Measurements from ENCODE around the gene TRIM63. TPM values are rescaled to one million over a fixed set of nuclear protein-coding genes. Genes with fewer than 3 reads are reported as not detected.

The TRIM63 gene
- total RNA-seq, 2 donors from 2014 or later: 0.68 TPM; not detected in 1

DNA sequence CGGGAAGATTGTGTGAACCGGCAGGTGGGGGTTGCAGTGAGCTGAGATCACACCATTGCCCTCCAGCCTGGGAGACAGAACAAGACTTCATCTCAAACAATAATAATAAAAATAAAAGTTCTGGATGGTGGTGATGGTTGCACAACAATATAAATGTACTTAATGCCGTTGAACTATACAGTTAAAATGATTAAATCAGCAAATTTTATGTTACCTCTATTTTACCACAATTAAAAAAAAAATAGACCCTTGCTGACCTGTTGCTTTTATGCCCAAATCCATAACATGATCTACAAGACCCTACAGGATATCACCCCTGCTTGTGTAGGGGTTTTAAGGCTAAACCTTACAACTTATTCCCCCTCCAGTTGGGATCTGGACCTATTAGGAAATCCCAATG, 32.4 kb upstream of the TRIM63 start:
- H3K27ac ChIP-seq: no peak overlapping the region
- no peaks in the 10 kb centered on the region for H3K27me3 ChIP-seq (replicated peaks; ENCODE audit: insufficient read depth)
- DNase-seq (ENCODE audit: low spot score): no peak
- no peak for TF ChIP-seq POLR2A (IDR thresholded peaks at IDR 0.05)
- no peak for TF ChIP-seq CTCF (IDR thresholded peaks at IDR 0.05)
- TF ChIP-seq POLR2AphosphoS5 (IDR thresholded peaks at IDR 0.05): no peak
- H3K9me3 ChIP-seq: no peaks in the 10 kb centered on the region
- 90% methylated on average over 3 of the region's 3 CpGs for WGBS
- intact Hi-C loops (cut with DNase I): loop anchor here (5.0 kb wide), 2 partner anchors 62 to 63 kb away; no protein-coding TSS in a partner anchor
- no peaks in the 10 kb centered on the region for H3K36me3 ChIP-seq
- H3K4me3 ChIP-seq: no peak overlapping the region
- H3K4me1 ChIP-seq (replicated peaks): no peaks in the 10 kb centered on the region

DNA sequence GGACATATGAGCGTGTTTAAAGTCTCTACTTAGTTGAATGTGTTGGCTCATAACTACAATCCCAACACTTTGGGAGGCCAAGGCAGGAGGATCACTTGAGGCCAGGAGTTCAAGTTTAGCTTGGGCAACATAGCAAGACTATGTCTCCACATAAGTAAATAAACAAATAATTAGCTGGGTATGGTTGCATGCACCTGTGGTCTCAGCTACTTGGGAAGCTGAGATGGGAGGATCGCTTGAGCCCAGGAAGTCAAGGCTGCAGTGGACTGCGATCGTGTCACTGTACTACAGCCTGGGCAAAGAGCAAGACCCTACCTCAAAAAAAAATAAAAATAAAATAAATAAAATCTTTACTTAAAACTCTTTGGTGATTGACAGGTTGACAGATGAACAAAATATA, 31.2 kb upstream of the TRIM63 start:
- Histone ChIP-seq H3K4me1 (replicated peaks) (no peaks in the 10 kb centered on the region), H3K36me3 (no peaks in the 10 kb centered on the region), H3K9me3 (no peaks in the 10 kb centered on the region), H3K27me3 (replicated peaks; ENCODE audit: insufficient read depth) (no peaks in the 10 kb centered on the region), H3K4me3 (no peak overlapping the region), H3K27ac (no peak overlapping the region)
- WGBS: 97% methylated on average over 4 of the region's 4 CpGs
- DNase-seq (ENCODE audit: low spot score): no peak
- TF ChIP-seq CTCF (IDR thresholded peaks at IDR 0.05) (no peak), POLR2AphosphoS5 (IDR thresholded peaks at IDR 0.05) (no peak), POLR2A (IDR thresholded peaks at IDR 0.05) (no peak)
- intact Hi-C loops (cut with DNase I): no loop called here

- H3K27ac ChIP-seq: no peak overlapping the region
- no peaks in the 10 kb centered on the region for H3K36me3 ChIP-seq
- no peaks in the 10 kb centered on the region for H3K4me1 ChIP-seq (replicated peaks)
- H3K9me3 ChIP-seq: no peaks in the 10 kb centered on the region
- H3K27me3 ChIP-seq (replicated peaks; ENCODE audit: insufficient read depth): no peaks in the 10 kb centered on the region
- intact Hi-C loops (cut with DNase I): no loop called here
- no peak overlapping the region for H3K4me3 ChIP-seq
- DNase-seq (ENCODE audit: low spot score): no peak
- TF ChIP-seq POLR2AphosphoS5 (IDR thresholded peaks at IDR 0.05): peak; percentile 36
- TF ChIP-seq POLR2A (IDR thresholded peaks at IDR 0.05): no peak
- TF ChIP-seq CTCF (IDR thresholded peaks at IDR 0.05): no peak
These were observed 30.3 kb upstream of the TRIM63 start for GRCh38 chr1:26097696-26098095.

DNA sequence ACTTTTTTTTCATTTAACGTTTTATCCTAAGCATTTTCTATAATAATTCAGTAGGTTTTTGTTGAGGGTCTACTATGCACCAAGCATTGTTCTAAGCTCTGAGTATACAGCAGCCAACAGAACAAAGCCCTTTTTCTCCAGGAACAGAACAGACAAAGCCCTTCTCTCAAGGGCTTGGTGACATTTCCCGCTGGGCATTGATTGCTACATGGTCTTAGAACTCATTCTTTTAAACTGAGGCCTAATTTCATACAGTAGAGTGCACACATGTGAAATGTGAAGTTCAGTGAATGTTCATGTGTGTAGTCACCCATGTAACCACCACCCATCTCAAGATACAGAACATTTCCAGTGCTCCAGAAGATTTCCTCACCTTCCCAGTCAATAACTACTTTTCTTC, 29.0 kb upstream of the TRIM63 start:
- Histone ChIP-seq H3K27ac (no peak overlapping the region), H3K9me3 (no peaks in the 10 kb centered on the region), H3K4me1 (replicated peaks) (no peaks in the 10 kb centered on the region), H3K27me3 (replicated peaks; ENCODE audit: insufficient read depth) (no peaks in the 10 kb centered on the region), H3K4me3 (no peak overlapping the region), H3K36me3 (no peaks in the 10 kb centered on the region)
- 94% methylated on average over 2 of the region's 2 CpGs for WGBS
- TF ChIP-seq CTCF (IDR thresholded peaks at IDR 0.05): no peak
- TF ChIP-seq POLR2A (IDR thresholded peaks at IDR 0.05): no peak
- TF ChIP-seq POLR2AphosphoS5 (IDR thresholded peaks at IDR 0.05): no peak
- no peak for DNase-seq (ENCODE audit: low spot score)
- intact Hi-C loops (cut with DNase I): no loop called here

DNA sequence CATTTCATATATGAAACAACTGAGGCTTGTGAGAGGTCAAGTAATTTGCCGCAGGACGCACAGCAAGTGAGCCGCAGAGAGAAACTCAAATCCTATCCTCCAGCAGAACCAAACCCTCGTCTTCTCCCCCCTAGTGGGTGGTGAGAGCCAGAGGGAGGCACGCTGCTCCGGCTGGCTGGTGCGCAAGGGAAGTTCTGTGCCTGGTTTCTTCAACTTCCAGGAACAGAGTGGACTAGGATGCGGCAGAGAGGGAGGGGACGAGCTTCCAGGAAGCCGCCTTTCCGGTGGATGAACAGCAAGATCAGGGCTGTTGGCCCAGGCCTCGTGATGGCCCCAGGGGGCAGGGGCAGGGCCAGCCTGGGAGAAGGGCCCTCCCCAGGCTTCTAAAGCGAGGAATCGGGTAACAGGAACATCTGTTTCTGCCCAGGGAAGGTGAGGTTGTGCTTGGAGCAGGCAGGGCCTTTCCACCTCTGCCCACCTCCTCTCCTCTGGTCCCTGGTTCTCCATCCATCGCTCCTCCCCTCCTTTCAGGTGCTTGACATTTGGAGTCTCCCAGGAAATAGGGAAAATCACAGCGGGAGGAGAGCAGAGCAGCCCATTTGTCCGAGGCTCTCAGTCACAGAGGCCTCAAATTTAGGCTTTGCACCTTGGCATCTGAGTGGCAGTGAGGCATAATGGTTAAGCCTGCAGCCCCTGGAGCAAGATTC, 27.4 kb upstream of the TRIM63 start:
- DNase-seq (ENCODE audit: low spot score): no peak
- intact Hi-C loops (cut with DNase I): no loop called here
- no peaks in the 10 kb centered on the region for H3K4me1 ChIP-seq (replicated peaks)
- no peaks in the 10 kb centered on the region for H3K36me3 ChIP-seq
- H3K27me3 ChIP-seq (replicated peaks; ENCODE audit: insufficient read depth): no peaks in the 10 kb centered on the region
- H3K9me3 ChIP-seq: no peaks in the 10 kb centered on the region
- 47% methylated on average over 17 of the region's 17 CpGs for WGBS
- H3K4me3 ChIP-seq: no peak overlapping the region
- H3K27ac ChIP-seq: no peak overlapping the region
- no peak for TF ChIP-seq CTCF (IDR thresholded peaks at IDR 0.05)
- peak; percentile 5 for TF ChIP-seq POLR2AphosphoS5 (IDR thresholded peaks at IDR 0.05)
- TF ChIP-seq POLR2A (IDR thresholded peaks at IDR 0.05): no peak

All from prostate gland (tissue), 2 donors.